Measurements from ENCODE around the gene PPP6R3. TPM values are rescaled to one million over a fixed set of nuclear protein-coding genes. Genes with fewer than 3 reads are reported as not detected.

Gene PPP6R3
- total and polyA plus RNA-seq, 2 of the 8 experiments (the other 6 are each of a cell fraction or from before 2014, with no cell fraction given), result 44.6 to 150 TPM

GRCh38 chr11:68596231-68596630, 135.7 kb downstream of the PPP6R3 start:
- Histone ChIP-seq H3K56ac (replicated peaks; ENCODE audit: insufficient read length, low read depth, low read length) (no peak overlapping the region), H3K9me3 (ENCODE audit: insufficient read depth in 2 of 2, low read depth in 1 of 2, low read length in 1 of 2) (no peaks in the 10 kb centered on the region), H2BK120ac (replicated peaks; ENCODE audit: low read depth, low read length) (no peak overlapping the region), H3K27ac (ENCODE audit: low read depth, low read length) (no peak overlapping the region), H3K79me2 (ENCODE audit: control insufficient read depth in 1 of 2, insufficient read depth in 2 of 2, low read length in 2 of 2) (no peaks in the 10 kb centered on the region; a peak in 1 of 4 replicates), H3K9ac (replicated peaks in 1 of 4; ENCODE audit: extremely low read depth in 1 of 4, low read depth in 3 of 4, low read length in 3 of 4) (no peak overlapping the region), H4K20me1 (replicated peaks in 1 of 2; ENCODE audit: control insufficient read depth in 1 of 2, insufficient read depth in 2 of 2, low read length in 2 of 2) (peaks cover 2 to 10% of the 10 kb centered on the region in 2 experiments), H3K4me1 (replicated peaks in 1 of 4; ENCODE audit: control insufficient read depth in 3 of 4, insufficient read depth in 4 of 4, low read length in 3 of 4) (no peaks in the 10 kb centered on the region), H3K18ac (ENCODE audit: extremely low read depth, low read length) (no peak overlapping the region), H2BK5ac (ENCODE audit: low read depth, low read length) (no peak overlapping the region), H4K5ac (ENCODE audit: insufficient read length, low read depth, low read length) (no peak overlapping the region), H3K14ac (ENCODE audit: insufficient read length) (no peak overlapping the region), H2BK15ac (ENCODE audit: low read length) (no peak overlapping the region), H2AK5ac (ENCODE audit: low read depth, low read length) (no peak overlapping the region), H3K36me3 (ENCODE audit: control insufficient read depth in 2 of 4, insufficient read depth in 4 of 4, low read length in 3 of 4) (peaks cover 33 to 78% (median 70%) of the 10 kb centered on the region in 4 experiments), H4K8ac (ENCODE audit: extremely low read depth, insufficient read depth, low read length) (no peak overlapping the region), H3K4me2 (ENCODE audit: insufficient read depth in 1 of 2, low read depth in 2 of 2, low read length in 2 of 2) (no peak overlapping the region), H3K23ac (ENCODE audit: insufficient read length) (no peak overlapping the region), H2BK12ac (ENCODE audit: low read depth, low read length) (no peak overlapping the region), H4K91ac (replicated peaks; ENCODE audit: insufficient read length, low read length) (no peak overlapping the region), H3K4me3 (ENCODE audit: extremely low read depth in 1 of 4, insufficient read depth in 2 of 4, low read depth in 3 of 4, low read length in 4 of 4) (no peak overlapping the region), H3K4ac (replicated peaks; ENCODE audit: insufficient read length, low read depth, low read length) (no peak overlapping the region), H3K27me3 (replicated peaks in 1 of 4; ENCODE audit: control insufficient read depth in 3 of 4, extremely low read depth in 1 of 4, insufficient read depth in 3 of 4, low read length in 3 of 4) (no peaks in the 10 kb centered on the region; a peak in 1 of 7 replicates), H2AFZ (ENCODE audit: low read length) (no peak overlapping the region), H3K79me1 (ENCODE audit: low read depth, low read length) (no peaks in the 10 kb centered on the region; the same call in 1 of the 2 replicates), H3K23me2 (ENCODE audit: low read depth, low read length) (no peaks in the 10 kb centered on the region), H2BK20ac (ENCODE audit: low read length) (no peak overlapping the region)
- no peak for FAIRE-seq
- CTCF ChIA-PET (ENCODE audit: partially characterized antibody), result interaction anchor here (0.6 to 1.2 kb wide), 3 partner anchors 11 to 77 kb away, joined by 3 to 6 read pairs (median 3); no protein-coding TSS in a partner anchor
- no peak for TF ChIP-seq TBP (IDR thresholded peaks at IDR 0.05; ENCODE audit: low read depth, low read length)
- no peak for TF ChIP-seq HDAC2 (IDR thresholded peaks at IDR 0.05; ENCODE audit: borderline replicate concordance in 1 of 2, low read depth in 2 of 2, low read length in 2 of 2)
- POLR2A ChIA-PET (ENCODE audit: partially characterized antibody), result no interaction called here
- DNase-seq (ENCODE audit: low read depth in 1 of 2, low spot score in 2 of 2), result no peak
- 86% methylated on average over 4 of the region's 4 CpGs; no CpG with 5 or more reads in 1 of the 2 experiments for WGBS, 2 experiments (ENCODE audit: extremely low coverage in 1 of 2, insufficient coverage in 1 of 2, insufficient read length in 1 of 2, insufficient replicate concordance in 2 of 2, low coverage in 1 of 2, low lambda C conversion rate in 2 of 2, missing lambda C conversion rate in 1 of 2)
